ENCODE measurements around the gene CYTH4. TPM values are rescaled to one million over a fixed set of nuclear protein-coding genes. Genes with fewer than 3 reads are reported as not detected.

CYTH4 gene
- total RNA-seq, 1 experiment from 2014 or later, result 3.8 TPM

GRCh38 chr22:37313376-37314314 lies 31.3 kb downstream of the CYTH4 start:
- no peak for TF ChIP-seq FOSL1 (IDR thresholded peaks at IDR 0.05; ENCODE audit: low read depth)
- TF ChIP-seq JUND (IDR thresholded peaks at IDR 0.05), result no peak
- no peak for TF ChIP-seq CBX3 (IDR thresholded peaks at IDR 0.05; ENCODE audit: low read depth)
- no peak for TF ChIP-seq EZH2 (IDR thresholded peaks at IDR 0.05)
- TF ChIP-seq POLR2AphosphoS5 (IDR thresholded peaks at IDR 0.05; ENCODE audit: low read depth, low read length), result no peak
- no peak for TF ChIP-seq RAD21 (IDR thresholded peaks at IDR 0.05; ENCODE audit: low read depth)
- ATAC-seq (no peak), DNase-seq (ENCODE audit: low read depth, low spot score) (no peak)
- peaks cover 3% of the 10 kb centered on the region; the same call in 1 of the 2 replicates for H3K79me2 ChIP-seq (ENCODE audit: insufficient read depth, low read length)
- intact Hi-C loops (cut with micrococcal nuclease), result no loop called here
- no peak overlapping the region for H3K4me2 ChIP-seq (ENCODE audit: low read length)
- no peaks in the 10 kb centered on the region for H4K20me1 ChIP-seq (ENCODE audit: insufficient read depth)
- no peak overlapping the region for H3K9ac ChIP-seq (ENCODE audit: low read length)
- H3K4me3 ChIP-seq (replicated peaks in 1 of 2; ENCODE audit: low read depth in 1 of 2, low read length in 2 of 2), result no peak overlapping the region
- no peaks in the 10 kb centered on the region for H3K36me3 ChIP-seq (ENCODE audit: control insufficient read depth in 1 of 2, insufficient read depth in 2 of 2, low read length in 2 of 2)
- ChIA-PET RAD21 (ENCODE audit: low non-redundant PET in 1 of 2, low total read pairs in 2 of 2, uncharacterized antibody in 2 of 2, unreplicated experiment in 2 of 2) (no interaction called here), CTCF (no interaction called here), POLR2A (no interaction called here)
- H3K27me3 ChIP-seq (ENCODE audit: insufficient read depth, low read length), result no peaks in the 10 kb centered on the region
- no peak overlapping the region for H3K27ac ChIP-seq (ENCODE audit: low read depth, low read length)
- no peaks in the 10 kb centered on the region for H3K9me3 ChIP-seq (ENCODE audit: control insufficient read depth in 1 of 2, insufficient read depth in 1 of 2, low read depth in 1 of 2, low read length in 2 of 2)
- no TSS peak for BruUV-seq (replicated peaks)
- no peak overlapping the region for H2AFZ ChIP-seq (ENCODE audit: low read depth, low read length, poor library complexity, severe bottlenecking)
- H3K4me1 ChIP-seq (ENCODE audit: control insufficient read depth in 1 of 2, insufficient read depth in 2 of 2, low read length in 2 of 2), result peaks cover 39 to 67% of the 10 kb centered on the region in 2 experiments
- H3K9me2 ChIP-seq (ENCODE audit: insufficient read depth), result no peaks in the 10 kb centered on the region

DNA sequence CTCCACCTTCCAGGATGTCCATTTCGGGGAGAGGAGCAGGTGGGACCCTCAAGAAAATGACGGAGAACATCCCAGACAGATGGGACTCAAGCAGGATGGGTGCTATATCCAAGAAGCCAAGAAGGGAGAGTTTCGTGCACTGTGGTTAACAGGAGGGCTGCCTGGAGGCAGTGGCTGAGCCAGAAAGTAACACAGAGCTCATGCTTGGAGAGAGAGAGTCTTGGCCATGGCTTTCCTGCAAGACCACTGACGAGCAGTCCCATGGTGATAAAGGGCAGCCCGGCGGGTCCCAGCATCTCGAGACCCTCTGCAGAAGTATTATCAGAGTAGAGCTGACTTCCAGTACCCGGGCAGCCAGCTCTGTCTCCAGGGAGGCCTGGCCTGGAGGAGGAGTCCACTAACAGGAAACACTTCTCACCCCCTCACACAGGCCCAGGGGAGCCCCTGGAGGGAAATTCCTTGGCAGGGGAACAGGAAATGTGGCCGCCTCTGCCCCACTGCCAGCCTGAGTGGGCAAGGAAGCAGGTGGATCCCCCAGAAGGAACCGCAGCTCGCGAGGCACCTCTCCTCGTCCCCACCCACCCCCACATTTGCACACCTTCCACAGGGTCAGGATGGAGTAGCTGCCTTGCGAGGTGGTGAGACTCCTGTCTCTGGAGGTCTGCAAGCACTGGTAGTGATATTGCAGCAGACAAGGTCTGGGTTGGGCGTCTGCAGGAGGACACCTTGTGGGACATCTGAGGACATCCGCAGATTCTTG lies 32.2 kb downstream of the CYTH4 start:
- H4K20me1 ChIP-seq (ENCODE audit: insufficient read depth), result no peaks in the 10 kb centered on the region
- ChIA-PET CTCF (interaction anchor here (3.0 to 4.2 kb wide), 3 partner anchors 16 to 158 kb away, joined by 16 to 101 read pairs (median 47); partner anchors contain the start of gene ELFN2), POLR2A (interaction anchor here (4.8 to 5.0 kb wide), 2 partner anchors 15 to 142 kb away, joined by 54 to 152 read pairs; no protein-coding TSS in a partner anchor), RAD21 (ENCODE audit: low non-redundant PET in 1 of 2, low total read pairs in 2 of 2, uncharacterized antibody in 2 of 2, unreplicated experiment in 2 of 2) (no interaction called here)
- intact Hi-C loops (cut with micrococcal nuclease), result no loop called here
- no peak overlapping the region for H3K9ac ChIP-seq (ENCODE audit: low read length)
- no peaks in the 10 kb centered on the region for H3K36me3 ChIP-seq (ENCODE audit: control insufficient read depth in 1 of 2, insufficient read depth in 2 of 2, low read length in 2 of 2)
- H3K4me1 ChIP-seq (ENCODE audit: control insufficient read depth in 1 of 2, insufficient read depth in 2 of 2, low read length in 2 of 2), result peaks cover 47 to 71% of the 10 kb centered on the region in 2 experiments
- no peak for ATAC-seq
- no peak for DNase-seq (ENCODE audit: low read depth, low spot score)
- no peak overlapping the region for H3K4me2 ChIP-seq (ENCODE audit: low read length)
- H3K9me3 ChIP-seq (ENCODE audit: control insufficient read depth in 1 of 2, insufficient read depth in 1 of 2, low read depth in 1 of 2, low read length in 2 of 2), result no peaks in the 10 kb centered on the region
- no peak overlapping the region for H3K27ac ChIP-seq (ENCODE audit: low read depth, low read length)
- H3K79me2 ChIP-seq (ENCODE audit: insufficient read depth, low read length), result peaks cover 12% of the 10 kb centered on the region; the same call in 1 of the 2 replicates
- H2AFZ ChIP-seq (ENCODE audit: low read depth, low read length, poor library complexity, severe bottlenecking), result no peak overlapping the region
- no peaks in the 10 kb centered on the region for H3K9me2 ChIP-seq (ENCODE audit: insufficient read depth)
- H3K4me3 ChIP-seq (replicated peaks in 1 of 2; ENCODE audit: low read depth in 1 of 2, low read length in 2 of 2), result no peak overlapping the region
- H3K27me3 ChIP-seq (ENCODE audit: insufficient read depth, low read length), result no peaks in the 10 kb centered on the region
- no TSS peak for BruUV-seq (replicated peaks)
- no peak for TF ChIP-seq CBX3 (IDR thresholded peaks at IDR 0.05; ENCODE audit: low read depth)
- no peak for TF ChIP-seq YY1 (IDR thresholded peaks at IDR 0.05; ENCODE audit: extremely low read depth, insufficient replicate concordance, low read depth, low read length)
- TF ChIP-seq POLR2AphosphoS5 (IDR thresholded peaks at IDR 0.05; ENCODE audit: low read depth, low read length), result no peak
- no peak for TF ChIP-seq EZH2phosphoT487 (IDR thresholded peaks at IDR 0.05; ENCODE audit: borderline replicate concordance)
- no peak for TF ChIP-seq MAX (IDR thresholded peaks at IDR 0.05)
- TF ChIP-seq JUND (IDR thresholded peaks at IDR 0.05), result no peak
- TF ChIP-seq ZFX (IDR thresholded peaks at IDR 0.05), result no peak
- TF ChIP-seq, protein P1, sequence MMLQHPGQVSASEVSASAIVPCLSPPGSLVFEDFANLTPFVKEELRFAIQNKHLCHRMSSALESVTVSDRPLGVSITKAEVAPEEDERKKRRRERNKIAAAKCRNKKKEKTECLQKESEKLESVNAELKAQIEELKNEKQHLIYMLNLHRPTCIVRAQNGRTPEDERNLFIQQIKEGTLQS (IDR thresholded peaks at IDR 0.05), result no peak
- no peak for TF ChIP-seq POLR2A (IDR thresholded peaks at IDR 0.05; ENCODE audit: borderline replicate concordance, extremely low read depth, insufficient read depth, insufficient read length)
- no peak for TF ChIP-seq SP1 (IDR thresholded peaks at IDR 0.05; ENCODE audit: low read depth)
- no peak for TF ChIP-seq EZH2 (IDR thresholded peaks at IDR 0.05)
- TF ChIP-seq ZNF274 (IDR thresholded peaks at IDR 0.05; ENCODE audit: low read depth, low read length), result no peak

Measured in HCT116 (cell line).